Putamen (tissue), 1 donor: ENCODE results near the gene NUMBL.

Source experiments
- DNase-seq: peaks from one replicate; pipeline ENCODE4 v3.0.0-alpha.2; 2016; ENCODE audit warnings: low spot score

Gene NUMBL

DNA sequence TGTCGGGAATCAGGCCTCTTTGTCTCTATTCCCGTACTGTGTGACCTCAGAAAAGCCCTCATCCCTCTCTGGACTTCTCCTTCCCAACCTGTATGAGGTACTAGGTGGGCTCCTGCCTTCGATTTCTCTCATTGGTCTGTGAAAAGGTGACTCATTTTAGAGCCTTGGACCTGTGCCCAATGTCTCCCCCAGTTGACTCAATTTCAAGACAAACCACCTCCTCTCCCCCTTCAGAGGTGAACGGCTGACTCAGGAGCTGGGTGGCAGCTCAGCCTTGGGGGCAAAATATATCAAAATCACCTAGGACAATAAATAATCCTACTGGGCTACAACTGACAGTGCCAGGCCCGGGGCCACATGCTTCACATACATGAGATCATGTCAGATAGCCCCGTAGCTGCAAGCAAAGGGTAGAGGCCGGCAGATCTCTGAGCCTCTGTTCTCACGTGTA, 25.6 kb upstream of the NUMBL start:
- DNase-seq = peak; percentile 61

- DNase-seq = peak; percentile 97
Observed at GRCh38 chr19:40714441-40715299, 24.2 kb upstream of the NUMBL start.

GRCh38 chr19:40713939-40714338, 23.5 kb upstream of the NUMBL start:
- no peak for DNase-seq

DNA sequence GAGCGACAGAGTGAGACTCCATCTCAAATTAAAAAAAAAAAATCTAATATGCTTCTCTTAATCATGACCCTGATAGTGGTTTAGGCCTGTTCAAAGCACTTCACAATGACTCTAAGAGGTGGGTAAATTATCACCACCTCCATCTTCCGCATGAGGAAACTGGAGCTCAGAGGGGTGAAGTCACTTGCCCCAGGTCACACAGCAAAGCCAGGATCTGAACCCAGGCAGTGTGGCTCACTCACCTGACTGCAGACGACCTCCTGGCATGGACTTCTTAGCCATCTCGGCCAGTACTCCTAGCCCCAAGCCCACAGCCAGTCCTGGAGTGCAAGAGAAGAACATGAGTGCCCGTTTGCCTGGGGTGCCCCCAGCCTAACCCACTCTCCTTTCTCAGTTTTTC, 19.4 kb upstream of the NUMBL start:
- no peak for DNase-seq

DNA sequence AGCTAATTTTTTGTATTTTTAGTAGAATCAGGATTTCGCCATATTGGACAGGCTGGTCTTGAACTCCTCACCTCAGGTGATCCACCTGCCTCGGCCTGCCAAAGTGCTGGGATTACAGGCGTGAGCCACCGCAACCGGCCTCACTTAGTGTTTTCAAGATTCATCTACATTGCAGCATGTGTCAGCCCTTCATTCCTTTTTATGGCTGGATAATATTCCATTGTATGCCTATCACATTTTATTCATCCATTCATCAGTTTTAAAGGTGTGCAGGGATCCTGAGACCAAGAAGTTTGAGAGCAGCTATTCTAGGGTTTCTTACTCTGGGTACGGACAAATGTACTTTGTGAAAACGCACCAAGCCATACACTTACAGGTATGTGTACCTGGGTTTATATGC, 17.2 kb upstream of the NUMBL start:
- DNase-seq = no peak

DNA sequence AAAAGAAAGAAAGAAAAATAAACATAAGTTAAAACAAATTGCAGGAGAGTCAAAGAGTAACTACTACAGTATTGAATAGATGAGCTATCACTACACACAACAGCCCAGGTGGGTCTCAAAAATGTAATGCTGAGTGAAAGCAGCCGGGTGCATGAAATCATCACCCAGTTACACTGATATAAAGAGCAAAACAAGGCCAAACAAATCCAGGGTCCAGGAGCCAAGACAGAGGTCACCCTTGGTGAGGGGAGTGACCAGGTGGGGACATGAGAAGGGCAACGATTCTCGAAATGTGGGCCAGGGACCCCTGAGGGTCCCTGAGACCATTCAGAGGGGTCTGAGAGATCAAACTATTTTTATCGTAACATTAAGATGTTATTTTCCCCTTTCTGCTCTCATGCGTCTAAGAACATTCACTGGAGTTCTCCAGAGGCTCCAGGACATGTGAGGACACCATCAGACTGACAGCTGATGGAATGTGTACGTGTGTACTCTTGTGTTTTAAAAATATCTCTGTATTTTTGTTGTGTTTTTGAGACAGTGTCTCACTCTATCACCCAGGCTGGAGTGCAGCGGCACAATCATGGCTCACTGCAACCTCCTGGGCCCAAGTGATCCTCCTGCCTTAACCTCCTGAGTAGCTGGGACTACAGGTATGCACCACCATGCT, 15.6 kb upstream of the NUMBL start:
- DNase-seq = no peak

GRCh38 chr19:40705362-40705651, 14.9 kb upstream of the NUMBL start:
- DNase-seq = no peak

DNA sequence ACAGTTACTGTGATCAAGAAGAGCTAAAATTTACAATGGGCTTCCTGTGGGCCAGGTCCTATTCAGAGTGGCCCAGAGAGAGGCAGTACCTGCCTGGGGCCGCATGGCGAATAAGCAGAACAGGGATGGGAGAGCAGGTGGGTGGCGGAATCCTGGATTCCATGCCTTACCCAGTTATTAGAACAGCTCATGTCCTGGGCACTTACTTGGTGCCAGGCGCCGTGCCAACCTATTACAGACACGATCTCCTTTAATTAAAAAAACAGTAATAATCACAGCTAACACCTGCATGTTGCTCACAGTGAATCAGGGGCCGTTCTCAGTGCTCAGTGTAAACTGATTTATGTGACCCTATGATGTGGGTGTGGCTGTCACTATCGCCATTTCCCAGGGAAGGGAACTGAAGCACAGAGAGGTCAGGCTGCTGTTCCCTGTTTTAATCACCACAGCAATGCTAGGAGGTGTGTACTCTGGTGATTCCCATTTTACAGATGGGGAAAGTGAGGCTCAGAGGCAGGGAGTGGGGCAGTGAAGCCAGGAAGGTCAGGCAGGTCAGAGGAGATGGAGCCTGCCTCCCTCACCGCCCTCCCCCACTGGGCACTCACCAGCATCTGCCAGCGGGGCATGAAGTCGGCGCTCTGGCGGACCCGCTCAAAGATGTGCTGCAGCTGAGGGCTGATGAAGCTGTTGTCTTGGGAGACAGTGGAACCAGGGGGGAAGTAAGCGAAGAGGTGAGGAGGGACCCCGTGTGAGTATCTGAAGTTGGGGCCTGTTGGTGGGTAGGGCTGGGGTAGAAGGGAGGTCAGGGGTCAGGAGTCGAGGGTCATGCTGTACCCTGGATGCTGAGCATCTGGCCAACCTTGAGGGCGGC, 14.3 kb upstream of the NUMBL start:
- DNase-seq = no peak

DNA sequence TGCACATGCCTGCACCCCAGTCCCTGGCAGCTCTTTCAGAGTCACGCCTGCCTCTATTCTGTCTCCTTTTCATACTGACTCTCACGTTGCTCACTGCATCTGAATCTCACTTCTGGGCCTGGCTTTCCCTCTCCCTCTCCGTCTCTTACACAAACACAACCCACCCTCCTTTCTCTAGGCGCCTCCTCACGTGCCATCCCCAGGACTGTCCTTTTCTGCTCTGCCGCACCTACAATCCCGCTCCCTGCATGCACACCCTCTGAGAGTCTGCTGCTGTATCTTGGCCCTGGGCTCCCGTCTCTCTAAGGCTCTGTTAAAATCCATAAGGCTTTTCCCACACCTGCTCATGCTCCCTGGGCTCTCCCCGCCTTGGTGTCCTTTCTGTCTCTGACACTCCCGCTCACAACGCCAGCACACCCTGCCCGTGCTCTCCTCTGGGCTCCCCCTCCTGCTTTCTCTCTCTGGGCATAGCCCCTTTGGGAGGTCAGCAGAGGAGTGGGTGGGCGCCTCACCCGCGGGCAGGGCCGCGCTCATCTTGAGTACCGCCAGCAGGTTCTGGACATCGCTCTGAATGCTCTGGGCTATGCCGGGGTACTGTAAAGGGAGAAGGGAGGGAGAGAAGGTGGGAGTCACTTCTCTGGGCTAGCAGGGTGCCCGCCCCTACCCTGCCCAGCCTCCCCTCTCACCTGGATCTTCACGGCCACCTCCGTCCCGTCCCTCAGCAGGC, 12.7 kb upstream of the NUMBL start:
- DNase-seq = no peak

DNA sequence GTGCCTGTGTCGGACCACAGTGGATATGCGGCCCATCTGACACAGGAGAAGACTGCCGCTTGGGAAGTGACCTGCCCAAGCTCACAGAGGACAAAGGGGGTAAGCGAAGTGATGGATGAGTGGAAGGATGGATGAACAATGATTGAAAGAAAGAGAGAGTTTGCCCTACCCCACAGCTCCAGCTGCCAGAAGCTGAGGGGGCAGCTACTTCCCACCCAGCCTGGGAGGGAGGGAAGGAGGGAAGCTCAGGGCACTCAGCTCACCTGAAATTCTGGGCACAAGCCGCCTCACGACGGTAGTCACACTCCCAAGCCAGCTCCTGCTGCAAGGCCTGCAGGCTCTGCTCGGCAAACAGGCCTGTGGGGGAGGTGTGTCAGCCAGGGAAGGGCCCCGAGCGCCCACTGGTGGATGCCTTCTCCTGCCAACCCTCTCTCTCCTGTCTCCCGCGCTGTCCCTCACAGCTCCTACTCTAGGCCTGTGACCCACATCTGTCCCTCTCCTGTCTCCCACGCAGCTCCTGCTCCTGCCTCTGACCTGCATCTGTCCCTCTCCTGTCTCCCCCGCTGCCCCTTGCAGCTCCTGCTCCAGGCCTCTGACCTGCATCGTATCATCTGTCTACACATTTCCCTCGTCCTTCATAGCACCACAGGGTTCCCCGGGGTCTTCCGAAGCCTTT, 12.0 kb upstream of the NUMBL start:
- DNase-seq = peak; percentile 44

GRCh38 chr19:40701758-40702157, 11.3 kb upstream of the NUMBL start:
- DNase-seq = no peak

GRCh38 chr19:40700083-40700482, 9.6 kb upstream of the NUMBL start:
- DNase-seq = no peak

GRCh38 chr19:40697007-40697406, 6.6 kb upstream of the NUMBL start:
- DNase-seq = no peak

GRCh38 chr19:40695881-40696280, 5.4 kb upstream of the NUMBL start:
- DNase-seq = no peak

GRCh38 chr19:40693896-40694295, 3.4 kb upstream of the NUMBL start:
- DNase-seq = no peak

GRCh38 chr19:40693150-40693788, 2.8 kb upstream of the NUMBL start:
- DNase-seq = no peak

GRCh38 chr19:40692212-40692551, 1.7 kb upstream of the NUMBL start:
- DNase-seq = no peak

DNA sequence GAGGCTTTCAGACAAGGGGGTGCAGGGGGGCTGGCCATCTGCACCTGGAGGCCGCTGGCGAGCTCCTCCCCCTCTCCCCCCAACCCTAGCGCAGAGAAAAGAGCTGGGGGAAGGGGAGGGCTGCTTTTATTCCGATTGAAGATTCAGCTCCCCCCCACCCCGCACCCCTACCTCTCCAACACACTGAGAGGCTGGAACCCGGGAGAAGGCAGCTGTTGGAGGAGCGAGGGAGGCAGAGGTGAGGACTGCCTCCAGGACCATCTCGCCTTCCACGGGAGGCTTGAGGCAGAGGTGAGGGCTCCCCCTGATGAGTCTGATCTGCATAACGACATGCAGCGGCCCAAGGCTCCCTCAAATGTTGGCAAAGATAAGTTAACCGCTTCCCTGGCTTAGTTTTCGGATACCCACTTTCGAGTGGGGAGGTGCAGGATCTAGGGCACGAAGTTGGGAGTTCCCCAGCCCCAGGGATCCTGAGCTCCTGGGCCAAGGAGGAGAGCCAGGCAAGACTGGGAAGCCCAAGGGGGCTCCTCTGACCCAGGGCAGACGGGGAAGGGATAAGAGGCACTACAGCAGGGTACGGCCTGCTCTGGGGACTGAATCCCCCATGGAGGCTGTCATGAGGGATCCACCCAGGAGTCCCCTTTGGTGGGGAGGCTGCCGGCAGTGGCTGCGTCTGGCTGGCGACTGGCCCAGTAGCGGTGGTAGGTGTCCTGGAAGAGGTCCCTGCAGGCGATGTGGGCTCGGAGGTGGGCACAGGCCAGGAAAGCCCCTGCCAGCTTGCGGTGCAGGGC, 1.2 kb upstream of the NUMBL start:
- DNase-seq = no peak

DNA sequence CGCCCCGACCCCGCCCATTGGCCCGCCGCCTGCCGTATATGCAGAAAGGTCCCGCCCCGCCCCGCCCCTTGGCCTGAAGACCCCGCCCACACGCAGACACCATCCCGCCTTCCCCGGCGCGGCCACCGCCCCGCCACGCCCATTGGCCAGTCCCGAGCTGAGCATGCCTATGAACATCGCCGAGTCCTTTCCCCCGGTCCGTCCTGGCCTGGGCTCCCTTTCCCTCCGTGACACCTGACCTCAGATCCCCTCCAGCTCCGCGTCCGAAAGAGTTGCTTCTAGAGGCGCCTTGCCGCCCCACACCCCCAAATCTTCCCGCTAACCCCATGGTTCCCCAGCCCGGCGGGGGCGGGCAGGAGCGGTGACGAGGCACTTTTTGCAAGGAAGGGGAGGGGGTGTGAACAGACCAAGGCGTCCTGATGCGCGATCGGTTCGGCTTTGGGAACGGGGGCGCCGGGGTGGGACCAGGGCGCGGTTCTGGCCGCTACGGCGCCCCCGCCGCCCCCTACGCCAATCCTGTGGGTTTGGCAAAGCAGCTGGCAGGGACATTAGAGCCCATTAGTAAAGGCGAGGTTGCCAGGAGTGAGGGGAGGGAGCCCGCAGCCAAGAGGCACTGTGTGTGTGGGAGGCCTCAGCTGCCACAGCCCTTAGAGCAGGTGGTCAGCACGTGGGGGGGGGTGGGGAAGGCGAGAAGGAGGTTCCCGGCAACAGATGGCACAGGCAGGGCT, 406 bp upstream of the NUMBL start:
- peak; percentile 93 for DNase-seq
